Measurements from ENCODE around the gene LRRC46.

DNA sequence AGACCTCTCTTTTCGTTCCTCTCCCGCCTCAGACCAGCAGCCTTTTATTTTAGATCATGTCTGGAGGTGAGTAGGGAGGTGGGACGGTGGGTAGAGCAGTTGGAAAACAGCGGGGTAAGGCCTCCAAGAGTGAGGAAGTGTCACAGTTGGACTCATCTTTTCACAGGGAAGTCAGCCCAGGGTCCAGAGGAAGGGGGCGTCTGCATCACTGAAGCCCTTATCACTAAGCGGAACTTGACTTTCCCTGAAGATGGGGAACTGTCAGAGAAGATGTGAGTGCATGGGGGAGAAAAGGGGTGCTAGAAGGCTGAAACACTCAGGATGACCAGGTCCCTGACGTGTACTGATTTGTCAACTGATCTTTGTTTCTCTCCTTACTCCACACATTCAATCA lies 461 bp downstream of the LRRC46 start:
- TF ChIP-seq MAFK (IDR thresholded peaks at IDR 0.05; ENCODE audit: low read depth, low read length) (no peak), SMC3 (IDR thresholded peaks at IDR 0.05; ENCODE audit: low read depth, low read length) (no peak), POLR2A (IDR thresholded peaks at IDR 0.05; ENCODE audit: low read depth, low read length) (no peak), FOS (IDR thresholded peaks at IDR 0.05; ENCODE audit: low read depth, low read length) (no peak), MAZ (IDR thresholded peaks at IDR 0.05; ENCODE audit: borderline replicate concordance, low read depth, low read length) (no peak), RAD21 (IDR thresholded peaks at IDR 0.05; ENCODE audit: low read length) (no peak)
- TF ChIP-seq, protein P1, sequence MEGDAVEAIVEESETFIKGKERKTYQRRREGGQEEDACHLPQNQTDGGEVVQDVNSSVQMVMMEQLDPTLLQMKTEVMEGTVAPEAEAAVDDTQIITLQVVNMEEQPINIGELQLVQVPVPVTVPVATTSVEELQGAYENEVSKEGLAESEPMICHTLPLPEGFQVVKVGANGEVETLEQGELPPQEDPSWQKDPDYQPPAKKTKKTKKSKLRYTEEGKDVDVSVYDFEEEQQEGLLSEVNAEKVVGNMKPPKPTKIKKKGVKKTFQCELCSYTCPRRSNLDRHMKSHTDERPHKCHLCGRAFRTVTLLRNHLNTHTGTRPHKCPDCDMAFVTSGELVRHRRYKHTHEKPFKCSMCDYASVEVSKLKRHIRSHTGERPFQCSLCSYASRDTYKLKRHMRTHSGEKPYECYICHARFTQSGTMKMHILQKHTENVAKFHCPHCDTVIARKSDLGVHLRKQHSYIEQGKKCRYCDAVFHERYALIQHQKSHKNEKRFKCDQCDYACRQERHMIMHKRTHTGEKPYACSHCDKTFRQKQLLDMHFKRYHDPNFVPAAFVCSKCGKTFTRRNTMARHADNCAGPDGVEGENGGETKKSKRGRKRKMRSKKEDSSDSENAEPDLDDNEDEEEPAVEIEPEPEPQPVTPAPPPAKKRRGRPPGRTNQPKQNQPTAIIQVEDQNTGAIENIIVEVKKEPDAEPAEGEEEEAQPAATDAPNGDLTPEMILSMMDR (conservative IDR thresholded peaks at IDR 0.05; ENCODE audit: low read depth, low read length) = no peak

Measured in IMR-90 (cell line).